GM23338 (cell line): ENCODE measurements around the gene TMEM158. TPM values are rescaled to one million over a fixed set of nuclear protein-coding genes. Genes with fewer than 3 reads are reported as not detected.

ENCODE experiments used
- ATAC-seq: fragments of 200-7000 bp; cut with Tn5 transposase; 3 replicates; pipeline ENCODE4 v1.9.1; 2020
- DNase-seq: peaks from one replicate; pipeline ENCODE4 v3.0.0-alpha.2; 2015; ENCODE audit warnings: low spot score
- H2AFZ ChIP-seq: fragments of 200-600 bp; sonication (generic); 2 replicates; pipeline ENCODE4 v1.8.0; 2016; ENCODE audit warnings: antibody characterized with exemption, mild to moderate bottlenecking, moderate library complexity
- H3F3A ChIP-seq: fragments of 200-600 bp; sonication (generic); replicated peaks from 2 replicates; pipeline ENCODE4 v1.8.0; 2017; ENCODE audit warnings: antibody characterized with exemption, mixed run types, low read depth
- H3K27ac ChIP-seq: fragments of 200-600 bp; sonication (generic); 2 replicates; pipeline ENCODE4 v1.6.1; 2016; ENCODE audit warnings: low read depth
- H3K27me3 ChIP-seq: fragments of 200-600 bp; sonication (generic); 2 replicates; pipeline ENCODE4 v1.8.0; 2016; ENCODE audit warnings: mild to moderate bottlenecking, mixed run types, moderate library complexity; ENCODE audit not compliant: insufficient read depth
- H3K36me3 ChIP-seq: fragments of 200-600 bp; sonication (generic); 2 replicates; pipeline ENCODE4 v1.8.0; 2016; ENCODE audit warnings: mild to moderate bottlenecking; ENCODE audit not compliant: insufficient read depth
- H3K4me1 ChIP-seq: fragments of 200-600 bp; sonication (generic); 2 replicates; pipeline ENCODE4 v1.8.0; 2016; ENCODE audit warnings: mild to moderate bottlenecking, moderate library complexity; ENCODE audit not compliant: insufficient read depth
- H3K4me2 ChIP-seq: fragments of 200-600 bp; sonication (generic); 2 replicates; pipeline ENCODE4 v1.7.1; 2017; ENCODE audit warnings: mixed run types
- H3K4me3 ChIP-seq: fragments of 200-600 bp; sonication (generic); 2 replicates; pipeline ENCODE4 v1.6.1; 2016; ENCODE audit warnings: mixed run types
- H3K79me2 ChIP-seq: fragments of 200-600 bp; sonication (generic); replicated peaks from 2 replicates; pipeline ENCODE4 v1.8.0; 2017; ENCODE audit warnings: mild to moderate bottlenecking; ENCODE audit not compliant: insufficient read depth
- H3K9me2 ChIP-seq: fragments of 200-600 bp; sonication (generic); 2 replicates; pipeline ENCODE4 v1.8.0; 2017; ENCODE audit not compliant: insufficient read depth
- H4K20me1 ChIP-seq: fragments of 200-600 bp; sonication (generic); replicated peaks from 2 replicates; pipeline ENCODE4 v1.8.0; 2017; ENCODE audit warnings: mild to moderate bottlenecking; ENCODE audit not compliant: insufficient read depth
- H3K27ac Mint-ChIP-seq: 2 replicates; pipeline ENCODE4 v1.8.0; 2020; ENCODE audit warnings: inconsistent platforms, mild to moderate bottlenecking, moderate library complexity, mixed read lengths
- H3K27me3 Mint-ChIP-seq: 3 replicates; pipeline ENCODE4 v1.8.0; 2022; ENCODE audit warnings: low read depth, mild to moderate bottlenecking, moderate library complexity, mixed read lengths, inconsistent platforms; ENCODE audit not compliant: insufficient read depth, poor library complexity
- H3K36me3 Mint-ChIP-seq: 3 replicates; pipeline ENCODE4 v1.8.0; 2021; ENCODE audit warnings: low read depth, mild to moderate bottlenecking, inconsistent platforms, moderate library complexity, mixed read lengths
- H3K4me1 Mint-ChIP-seq: 3 replicates; pipeline ENCODE4 v1.8.0; 2020; ENCODE audit warnings: mild to moderate bottlenecking, inconsistent platforms, mixed read lengths
- H3K4me3 Mint-ChIP-seq: 3 replicates; pipeline ENCODE4 v1.8.0; 2021; ENCODE audit warnings: moderate library complexity, mild to moderate bottlenecking, inconsistent platforms, mixed read lengths
- H3K9me3 Mint-ChIP-seq: 3 replicates; pipeline ENCODE4 v1.8.0; 2020; ENCODE audit warnings: moderate library complexity, mild to moderate bottlenecking, inconsistent platforms, mixed read lengths
- CREB1 ChIP-seq: fragments of 250-450 bp; sonication (Bioruptor Pico); IDR thresholded peaks from 2 replicates; pipeline ENCODE4 v1.5.0; 2020; ENCODE audit warnings: low read depth, mild to moderate bottlenecking, moderate library complexity
- ETS1 ChIP-seq: IDR thresholded peaks from 2 replicates; pipeline ENCODE4 v1.6.1; 2016; ENCODE audit warnings: antibody characterized with exemption
- JUNB ChIP-seq: IDR thresholded peaks from one replicate; pipeline ENCODE4 v1.6.1; 2016; ENCODE audit warnings: antibody characterized with exemption; ENCODE audit not compliant: unreplicated experiment
- NANOG ChIP-seq: IDR thresholded peaks from 2 replicates; pipeline ENCODE4 v1.6.1; 2016; ENCODE audit warnings: antibody characterized with exemption, borderline replicate concordance
- STAT1 ChIP-seq: IDR thresholded peaks from one replicate; pipeline ENCODE4 v1.6.1; 2016; ENCODE audit warnings: antibody characterized with exemption; ENCODE audit not compliant: unreplicated experiment
- ZNF114 ChIP-seq: fragments of 250-450 bp; sonication (Bioruptor Pico); IDR thresholded peaks from 2 replicates; pipeline ENCODE4 v1.5.0; 2020; ENCODE audit warnings: mild to moderate bottlenecking, moderate library complexity
- ZNF462 ChIP-seq: fragments of 250-450 bp; sonication (Bioruptor Pico); IDR thresholded peaks from 2 replicates; pipeline ENCODE4 v1.5.0; 2020; ENCODE audit warnings: mild to moderate bottlenecking, moderate library complexity
- polyA plus RNA-seq: library from polyadenylated mRNA; unstranded; fragments of >200 nt; fragmentation: Nextera tagmentation; extraction: Ambion mirVana; gene quantifications from 2 replicates; pipeline ENCODE4 v1.2.1, GENCODE V29; 2016
- total RNA-seq: library from RNA; depleted of rRNA; stranded (reverse); fragments of >200 nt; shearing (Covaris generic); gene quantifications from 2 replicates; pipeline ENCODE4 v1.2.3, GENCODE V29; 2014
- TF ChIP-seq, protein P1 (sequence below), 2 experiments: fragments of 200-600 bp in 1 of 2; sonication (generic) in 1 of 2; conservative IDR thresholded peaks; 2 replicates each; pipeline versions ENCODE4 v1.5.1 to v1.6.1; 2016 to 2017; ENCODE audit warnings: antibody characterized with exemption in 2 of 2, low read depth in 2 of 2, mild to moderate bottlenecking in 2 of 2, moderate library complexity in 1 of 2

Gene TMEM158
- total and polyA plus RNA-seq, 2 experiments from 2014 or later, result 9.6 to 16.9 TPM

- TF ChIP-seq ZNF462 (CRISPR knock-in tag) (no peak), ETS1 (no peak), JUNB (no peak), NANOG (no peak)
Observed at GRCh38 chr3:45185052-45185451, 41.0 kb downstream of the TMEM158 start (continued).

- H4K20me1 ChIP-seq, result no peaks in the 10 kb centered on the region
- DNase-seq (no peak), ATAC-seq (no peak)
- H3K4me3 Mint-ChIP-seq, result no peak overlapping the region
- H3K4me1 ChIP-seq, result peaks cover 15% of the 10 kb centered on the region; the same call in 1 of the 2 replicates
- no peaks in the 10 kb centered on the region for H3K27me3 ChIP-seq
- H3K27ac Mint-ChIP-seq, result no peak overlapping the region
- H3K4me1 Mint-ChIP-seq, result peaks cover 15% of the 10 kb centered on the region
- H3K36me3 ChIP-seq, result no peaks in the 10 kb centered on the region
- H3K27me3 Mint-ChIP-seq, result peaks cover 15% of the 10 kb centered on the region
- H3K4me2 ChIP-seq, result no peak overlapping the region
- H3F3A ChIP-seq, result no peaks in the 10 kb centered on the region
- H3K4me3 ChIP-seq, result no peak overlapping the region
- H3K9me3 Mint-ChIP-seq, result no peaks in the 10 kb centered on the region
- H2AFZ ChIP-seq, result peak overlapping the region; percentile 97
- no peak overlapping the region for H3K27ac ChIP-seq
- H3K36me3 Mint-ChIP-seq, result no peaks in the 10 kb centered on the region
- H3K9me2 ChIP-seq, result no peaks in the 10 kb centered on the region
- no peaks in the 10 kb centered on the region for H3K79me2 ChIP-seq
- TF ChIP-seq JUNB (no peak), STAT1 (no peak), NANOG (no peak), ZNF114 (CRISPR knock-in tag) (no peak), CREB1 (CRISPR knock-in tag) (no peak)
- TF ChIP-seq, protein P1, sequence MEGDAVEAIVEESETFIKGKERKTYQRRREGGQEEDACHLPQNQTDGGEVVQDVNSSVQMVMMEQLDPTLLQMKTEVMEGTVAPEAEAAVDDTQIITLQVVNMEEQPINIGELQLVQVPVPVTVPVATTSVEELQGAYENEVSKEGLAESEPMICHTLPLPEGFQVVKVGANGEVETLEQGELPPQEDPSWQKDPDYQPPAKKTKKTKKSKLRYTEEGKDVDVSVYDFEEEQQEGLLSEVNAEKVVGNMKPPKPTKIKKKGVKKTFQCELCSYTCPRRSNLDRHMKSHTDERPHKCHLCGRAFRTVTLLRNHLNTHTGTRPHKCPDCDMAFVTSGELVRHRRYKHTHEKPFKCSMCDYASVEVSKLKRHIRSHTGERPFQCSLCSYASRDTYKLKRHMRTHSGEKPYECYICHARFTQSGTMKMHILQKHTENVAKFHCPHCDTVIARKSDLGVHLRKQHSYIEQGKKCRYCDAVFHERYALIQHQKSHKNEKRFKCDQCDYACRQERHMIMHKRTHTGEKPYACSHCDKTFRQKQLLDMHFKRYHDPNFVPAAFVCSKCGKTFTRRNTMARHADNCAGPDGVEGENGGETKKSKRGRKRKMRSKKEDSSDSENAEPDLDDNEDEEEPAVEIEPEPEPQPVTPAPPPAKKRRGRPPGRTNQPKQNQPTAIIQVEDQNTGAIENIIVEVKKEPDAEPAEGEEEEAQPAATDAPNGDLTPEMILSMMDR (conservative IDR thresholded peaks at IDR 0.05; ENCODE audit: low read depth in 2 of 2), result no peak
Observed at GRCh38 chr3:45183872-45184262, 42.2 kb downstream of the TMEM158 start.
